HG02571 (cell line): ENCODE measurements around the gene ZNF232.
"Not testable (repeated sequence)": the region's sequence is repeated elsewhere in the genome, so short reads cannot be mapped to it uniquely, and the experiment has no call there.

ENCODE experiments used
- ATAC-seq: cut with Tn5 transposase; IDR thresholded peaks from one replicate; pipeline ENCODE4 v1.9.1; 2021; ENCODE audit warnings: mild to moderate bottlenecking, moderate library complexity; ENCODE audit not compliant: unreplicated experiment

The ZNF232 gene

DNA sequence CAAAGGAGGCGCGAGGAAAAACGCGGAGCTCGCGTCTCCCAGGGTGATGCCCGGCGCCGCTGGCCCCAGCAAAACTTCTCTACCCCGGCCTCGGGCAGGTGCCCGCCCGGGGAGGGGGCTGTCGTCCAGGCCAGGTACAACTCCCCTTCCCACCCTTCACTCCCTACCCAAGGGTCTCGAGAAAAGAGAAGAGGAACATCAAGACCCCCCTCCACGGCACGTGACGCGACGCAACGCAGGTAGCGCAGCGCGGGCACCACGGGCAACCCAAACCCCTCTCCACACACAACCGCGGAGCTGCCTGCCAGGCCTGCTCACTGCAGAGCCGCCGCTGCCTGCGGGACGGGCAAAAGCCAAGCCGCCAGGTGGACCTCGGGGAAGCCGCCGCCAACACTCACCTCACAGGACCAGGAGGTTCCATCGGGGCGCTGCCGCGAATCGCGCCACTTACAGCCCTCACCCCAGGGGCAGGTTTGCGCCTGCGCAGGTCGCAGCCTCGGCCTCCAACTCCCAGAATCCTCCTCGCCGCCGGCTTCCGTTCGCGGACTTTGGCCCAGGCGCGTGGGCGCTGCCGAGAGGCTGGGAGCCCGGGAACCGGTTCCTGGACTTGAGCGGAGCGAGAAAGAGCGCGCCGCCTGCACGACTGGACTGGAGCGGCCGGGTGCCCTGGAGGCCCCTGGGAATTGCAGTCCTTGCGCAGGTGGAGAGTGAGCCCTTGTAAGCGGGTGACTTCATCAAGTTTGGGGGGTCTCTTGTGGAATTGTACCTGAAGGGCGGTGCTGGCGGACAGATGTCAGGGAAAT is at the start of gene ZNF232:
TSS of gene ZNF232 (minus strand) at position 477 of the 803 bp plus-strand sequence. CDS start at position 421, 56 bp downstream.
- peak; percentile 87 for ATAC-seq

DNA sequence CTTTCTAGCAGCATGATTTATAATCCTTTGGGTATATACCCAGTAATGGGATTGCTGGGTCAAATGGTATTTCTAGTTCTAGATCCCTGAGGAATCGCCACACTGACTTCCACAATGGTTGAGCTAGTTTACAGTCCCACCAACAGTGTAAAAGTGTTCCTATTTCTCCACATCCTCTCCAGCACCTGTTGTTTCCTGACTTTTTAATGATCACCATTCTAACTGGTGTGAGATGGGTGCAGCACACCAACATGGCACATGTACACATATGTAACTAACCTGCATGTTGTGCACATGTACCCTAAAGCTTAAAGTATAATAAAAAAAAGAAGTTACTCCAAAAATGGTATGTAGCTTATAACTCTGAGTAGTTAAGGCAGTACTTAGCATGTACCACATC is 49.0 kb upstream of the ZNF232 start:
- not testable (repeated sequence) for ATAC-seq

DNA sequence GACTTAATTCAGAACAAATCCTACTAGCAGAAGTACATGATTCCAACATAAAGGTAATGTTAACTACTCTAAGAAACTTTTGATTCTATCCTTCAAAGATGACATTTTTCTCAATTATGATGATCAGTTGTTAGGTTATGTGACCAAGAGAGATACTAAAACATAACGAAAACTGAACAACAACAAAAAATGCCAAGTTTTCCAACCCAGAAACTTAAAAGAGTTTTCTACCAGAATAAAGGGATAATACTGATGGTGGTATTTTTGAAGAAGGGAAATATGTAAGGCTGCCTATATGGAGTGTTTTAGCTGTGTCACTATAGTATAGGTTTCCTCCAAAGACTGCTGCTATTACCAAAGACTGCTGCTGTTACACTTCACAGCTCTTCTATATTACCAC is 34.4 kb upstream of the ZNF232 start:
- ATAC-seq = not testable (repeated sequence)

DNA sequence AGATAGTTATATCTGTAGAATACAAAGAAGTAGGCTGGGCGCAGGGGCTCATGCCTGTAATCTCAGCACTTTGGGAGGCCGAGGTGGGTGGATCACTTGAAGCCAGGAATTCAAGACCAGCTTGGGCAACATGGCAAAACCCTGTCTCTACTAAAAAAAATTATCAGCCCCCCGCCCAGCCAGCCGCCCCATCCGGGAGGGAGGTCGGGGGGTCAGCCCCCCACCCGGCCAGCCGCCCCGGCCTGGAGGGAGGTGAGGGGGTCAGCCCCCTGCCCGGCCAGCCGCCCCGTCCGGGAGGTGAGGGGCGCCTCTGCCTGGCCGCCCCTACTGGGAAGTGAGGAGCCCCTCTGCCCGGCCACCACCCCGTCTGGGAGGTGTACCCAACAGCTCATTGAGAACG is 31.2 kb upstream of the ZNF232 start:
- not testable (repeated sequence) for ATAC-seq

DNA sequence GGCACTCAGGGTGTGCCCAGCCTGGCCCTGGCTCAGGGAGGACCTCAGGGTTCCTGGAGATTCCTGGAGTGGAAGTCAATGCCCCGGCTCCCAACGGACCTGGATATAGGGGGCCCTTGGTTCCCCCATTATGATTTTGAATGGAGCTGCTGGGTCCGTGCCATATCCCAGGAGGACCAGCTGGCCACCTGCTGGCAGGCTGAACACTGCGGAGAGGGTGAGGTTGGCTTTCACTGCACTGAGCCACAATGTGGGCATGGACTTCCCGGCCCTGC is 27.7 kb upstream of the ZNF232 start:
- ATAC-seq = no peak

DNA sequence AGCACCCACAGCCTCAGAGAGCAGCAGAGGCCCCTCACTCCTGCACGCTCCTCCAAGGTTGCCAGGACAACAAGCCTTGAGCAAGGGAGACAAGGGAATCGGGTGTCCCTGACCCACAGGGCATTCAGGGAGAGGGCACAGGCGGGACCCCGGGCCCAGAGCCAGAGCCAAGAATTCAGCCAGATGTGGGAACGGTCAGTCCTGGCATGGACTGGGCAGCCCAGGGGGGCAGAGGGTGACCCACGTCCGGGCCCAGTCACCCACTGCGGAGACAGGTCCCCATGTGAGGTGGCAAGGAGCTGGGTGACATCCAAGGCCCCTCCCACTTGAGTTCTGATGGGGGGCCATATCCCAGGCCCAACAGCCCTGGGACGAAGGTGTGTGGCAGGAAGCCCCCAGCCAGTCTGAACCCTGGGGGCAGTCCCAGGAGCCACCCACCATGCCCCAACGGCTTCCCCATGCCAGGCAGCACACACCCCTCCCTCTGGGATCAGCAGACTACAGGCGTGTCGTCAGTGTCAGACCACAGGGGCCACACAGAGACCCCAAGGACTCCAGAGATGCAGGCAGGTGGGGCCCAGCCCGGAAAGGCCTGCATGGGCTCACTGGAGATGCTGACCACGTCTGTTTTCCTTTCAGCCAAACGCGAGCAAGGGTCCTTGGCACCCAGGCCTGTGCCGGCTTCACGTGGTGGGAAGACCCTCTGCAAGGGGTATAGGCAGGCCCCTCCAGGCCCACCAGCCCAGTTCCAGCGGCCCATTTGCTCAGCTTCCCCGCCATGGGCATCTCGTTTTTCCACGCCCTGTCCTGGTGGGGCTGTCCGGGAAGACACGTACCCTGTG is 27.2 kb upstream of the ZNF232 start:
- ATAC-seq = no peak

DNA sequence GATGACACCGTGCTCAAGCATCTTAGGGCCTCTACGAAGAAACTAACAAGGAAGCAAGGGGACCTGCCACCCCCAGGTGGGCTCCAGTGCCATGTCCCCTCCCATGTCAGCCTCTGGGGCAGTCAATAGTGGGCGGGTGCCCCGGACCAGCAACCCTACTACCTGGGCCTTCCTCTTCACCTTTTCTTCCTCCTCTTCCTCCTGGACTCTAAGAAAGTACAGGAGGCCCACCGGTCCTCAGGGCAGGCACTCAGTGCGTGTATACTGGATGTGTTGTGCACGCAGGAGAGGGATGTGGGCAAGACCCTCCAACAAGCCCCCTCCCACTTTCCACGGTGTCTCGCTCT is 26.5 kb upstream of the ZNF232 start:
- ATAC-seq = not testable (repeated sequence)

- not testable (repeated sequence) for ATAC-seq
These were observed 26.0 kb upstream of the ZNF232 start for GRCh38 chr17:5137511-5138197.

DNA sequence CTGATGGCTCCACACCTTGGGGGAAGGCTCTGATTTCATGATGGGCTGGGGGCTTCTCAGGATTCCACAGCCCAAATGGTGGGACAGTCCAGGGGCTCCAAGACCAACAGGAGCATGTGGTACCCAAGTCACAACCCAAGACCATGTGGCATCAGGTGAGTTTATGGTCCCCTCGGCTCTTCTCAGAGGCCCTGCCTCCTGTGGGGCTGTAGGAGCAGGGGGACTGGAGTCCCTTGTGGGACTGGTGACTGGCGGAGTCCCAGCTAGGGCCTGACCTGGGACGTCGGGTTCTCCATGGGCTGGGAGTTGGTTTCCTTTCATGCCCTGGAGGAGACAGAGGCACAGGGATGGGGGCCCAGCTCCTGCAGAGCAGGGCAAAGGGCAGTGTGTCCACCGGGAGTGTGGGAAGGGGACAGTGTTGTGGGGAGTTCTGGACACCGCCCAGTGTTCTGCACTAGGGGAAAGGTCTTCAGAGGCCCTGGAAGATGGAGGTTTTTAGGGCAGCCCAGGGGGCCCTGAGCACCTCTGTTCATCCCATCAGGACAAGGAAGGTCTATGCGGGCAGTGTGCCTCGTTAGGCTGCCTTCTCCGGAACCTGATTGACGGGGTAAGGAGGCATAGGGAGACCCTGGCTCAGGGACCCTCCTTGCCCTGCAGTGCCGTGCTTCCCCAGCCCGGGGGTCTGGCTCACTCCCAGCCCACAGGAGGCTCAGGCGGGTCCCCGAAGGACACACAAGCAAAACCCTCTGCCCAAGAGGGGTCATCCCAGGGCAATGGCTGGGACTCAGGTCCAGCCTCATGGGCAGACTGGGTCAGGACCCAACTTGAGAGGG is 25.1 kb upstream of the ZNF232 start:
- ATAC-seq = not testable (repeated sequence)

DNA sequence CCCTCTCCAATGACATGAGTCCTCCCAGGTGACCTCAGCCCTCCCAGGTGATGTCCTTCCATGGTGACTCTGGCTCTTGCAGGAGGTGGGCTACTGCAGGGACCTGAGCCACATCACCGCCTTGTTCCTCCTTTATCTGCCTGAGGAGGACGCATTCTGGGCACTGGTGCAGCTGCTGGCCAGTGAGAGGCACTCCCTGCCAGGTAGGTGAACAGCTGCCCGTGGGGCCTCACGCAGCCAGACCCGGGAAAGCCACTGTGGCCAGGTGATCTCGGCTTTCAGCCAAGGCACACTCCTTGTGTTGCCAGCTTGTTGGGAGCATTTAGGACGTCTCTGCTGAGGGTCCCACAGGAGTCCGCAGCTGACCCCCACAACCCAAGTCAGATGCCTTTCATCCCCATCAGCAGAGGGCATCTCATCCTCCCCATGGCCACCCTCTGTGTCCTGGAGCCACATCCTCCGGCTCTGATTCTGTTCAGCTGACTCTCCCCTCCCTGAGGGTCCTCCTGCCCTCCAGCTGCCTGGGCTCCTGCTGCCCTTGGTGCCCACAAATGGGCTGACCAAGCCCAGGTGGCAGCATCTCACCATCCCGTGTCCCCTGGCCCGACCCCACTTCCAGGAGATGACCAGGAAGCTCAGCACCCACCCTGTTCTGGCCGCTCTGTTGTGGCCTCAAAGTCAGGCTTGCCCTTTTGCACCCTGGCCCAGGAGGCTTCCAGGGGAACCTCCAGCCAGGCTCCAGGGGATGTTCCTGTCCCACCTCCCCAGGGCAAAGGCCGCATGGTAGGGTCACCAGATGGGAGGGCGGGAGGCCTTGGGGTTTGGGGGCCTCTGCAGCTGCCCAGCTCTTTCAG is 24.3 kb upstream of the ZNF232 start:
- ATAC-seq = no peak

DNA sequence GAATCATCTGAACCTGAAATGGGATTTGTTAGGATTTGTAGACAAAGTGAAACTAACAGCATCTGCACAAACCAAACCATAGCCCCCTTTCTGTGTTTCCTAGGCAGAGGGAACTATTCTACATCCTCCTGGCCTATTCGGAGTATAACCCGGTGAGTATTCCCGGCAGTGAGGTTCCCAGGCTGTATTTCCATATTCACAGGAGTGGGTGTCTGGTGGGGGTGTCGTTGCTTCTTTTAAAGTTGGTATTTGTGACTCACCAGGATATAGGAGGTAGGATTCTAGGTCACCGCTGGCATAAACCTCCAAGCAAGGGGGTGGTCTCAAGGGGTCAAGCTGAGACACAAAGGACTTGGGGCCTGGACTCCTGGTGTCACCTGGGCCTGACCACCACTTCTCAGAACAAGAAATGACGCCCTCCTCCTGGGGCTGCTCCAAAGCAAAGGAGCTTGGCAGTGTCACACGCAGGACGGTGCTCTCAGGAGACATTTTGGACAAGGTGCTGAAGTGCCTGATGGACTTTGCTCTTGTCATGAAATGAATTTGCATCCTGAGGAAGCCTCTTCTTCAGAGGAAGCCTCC is 23.5 kb upstream of the ZNF232 start:
- ATAC-seq = not testable (repeated sequence)

GRCh38 chr17:5134571-5134970 is 22.9 kb upstream of the ZNF232 start:
- ATAC-seq = not testable (repeated sequence)

DNA sequence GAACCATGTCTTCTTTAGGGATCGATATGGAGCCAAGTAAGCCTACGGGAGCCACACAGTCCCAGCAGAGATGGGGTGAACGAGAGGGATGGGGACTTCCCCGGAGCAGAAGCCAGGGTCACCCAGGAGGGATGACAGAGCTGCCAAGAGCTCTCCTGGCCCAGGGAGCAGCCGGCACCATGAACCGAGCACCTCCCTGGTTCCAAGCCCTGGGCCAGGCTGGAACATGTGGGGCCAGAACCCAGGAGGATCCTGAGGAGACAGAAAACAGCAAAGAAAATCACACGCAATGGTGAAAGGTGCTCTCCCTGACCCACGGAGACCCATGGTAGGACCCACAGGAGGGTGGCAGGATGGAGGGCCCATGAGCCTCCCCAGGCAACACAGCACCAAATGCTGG is 22.3 kb upstream of the ZNF232 start:
- ATAC-seq = not testable (repeated sequence)

GRCh38 chr17:5133311-5133710 is 21.6 kb upstream of the ZNF232 start:
- ATAC-seq = no peak

DNA sequence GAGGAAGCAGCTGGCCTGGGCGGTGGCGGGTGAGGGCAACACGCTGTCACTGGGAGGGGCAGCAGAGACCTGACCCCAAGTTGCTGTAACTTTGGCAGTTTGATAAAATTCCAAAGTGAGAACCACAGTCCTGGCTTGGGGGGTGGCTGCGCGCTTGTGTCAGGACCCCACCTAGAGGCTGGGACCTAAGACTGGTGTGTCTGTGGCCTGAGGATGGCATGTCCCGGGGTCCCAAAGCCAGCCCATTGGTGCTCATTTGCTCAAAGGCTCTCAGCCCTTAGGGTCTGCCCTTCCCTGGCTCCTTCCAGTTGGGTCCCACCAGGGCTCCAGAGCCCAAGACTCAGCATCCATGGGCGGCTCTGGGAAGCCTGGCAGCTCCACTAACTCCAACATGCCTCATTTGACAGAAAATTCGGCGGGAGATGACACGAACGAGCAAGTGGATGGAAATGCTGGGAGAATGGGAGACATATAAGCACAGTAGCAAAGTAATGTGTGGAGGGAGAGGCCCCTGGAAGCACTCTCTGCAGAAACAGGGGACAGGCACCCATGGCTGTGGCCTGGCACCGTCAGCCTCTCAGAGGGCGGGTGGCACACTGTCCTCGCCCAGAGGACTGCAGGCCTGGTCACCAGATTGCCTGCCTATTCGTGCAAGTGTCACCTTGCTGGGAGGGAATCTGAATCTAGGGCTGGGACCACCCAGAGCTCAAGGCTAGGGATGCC is 21.0 kb upstream of the ZNF232 start:
- ATAC-seq = not testable (repeated sequence)

DNA sequence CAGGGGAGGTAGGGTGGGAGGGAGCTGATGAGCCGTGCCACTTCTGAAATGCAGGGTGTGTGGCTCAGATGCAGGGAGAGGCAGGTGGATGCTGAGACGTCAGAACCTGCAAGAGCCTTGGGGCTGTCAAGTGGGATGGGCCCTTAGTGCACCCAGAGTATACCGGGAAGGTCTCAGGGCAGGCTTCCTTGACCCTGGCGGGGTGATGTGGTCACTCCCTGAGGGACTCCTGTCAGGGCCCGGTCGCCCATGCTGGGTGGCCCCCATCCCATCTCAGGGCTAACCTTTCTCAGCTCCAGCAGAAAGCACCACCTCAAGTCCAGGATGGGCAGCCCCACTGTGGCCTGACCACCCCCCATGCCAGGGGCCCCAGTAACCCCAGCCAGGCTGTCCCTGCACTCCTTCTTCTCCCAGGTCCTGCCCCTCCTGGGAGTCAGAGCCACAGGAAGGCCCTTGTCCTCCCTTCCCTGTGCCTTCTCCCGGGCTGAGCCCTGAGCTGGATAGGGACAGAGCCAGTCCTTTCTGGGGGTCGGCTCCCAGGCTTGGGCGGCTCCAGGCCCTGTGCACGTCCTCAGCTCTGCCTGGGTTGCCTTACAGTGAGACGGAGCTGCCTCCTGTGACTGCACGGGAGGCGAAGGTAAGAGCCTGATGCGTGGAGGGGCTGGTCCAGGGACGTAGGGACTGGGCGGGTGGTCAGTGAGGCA is 20.3 kb upstream of the ZNF232 start:
- not testable (repeated sequence) for ATAC-seq

DNA sequence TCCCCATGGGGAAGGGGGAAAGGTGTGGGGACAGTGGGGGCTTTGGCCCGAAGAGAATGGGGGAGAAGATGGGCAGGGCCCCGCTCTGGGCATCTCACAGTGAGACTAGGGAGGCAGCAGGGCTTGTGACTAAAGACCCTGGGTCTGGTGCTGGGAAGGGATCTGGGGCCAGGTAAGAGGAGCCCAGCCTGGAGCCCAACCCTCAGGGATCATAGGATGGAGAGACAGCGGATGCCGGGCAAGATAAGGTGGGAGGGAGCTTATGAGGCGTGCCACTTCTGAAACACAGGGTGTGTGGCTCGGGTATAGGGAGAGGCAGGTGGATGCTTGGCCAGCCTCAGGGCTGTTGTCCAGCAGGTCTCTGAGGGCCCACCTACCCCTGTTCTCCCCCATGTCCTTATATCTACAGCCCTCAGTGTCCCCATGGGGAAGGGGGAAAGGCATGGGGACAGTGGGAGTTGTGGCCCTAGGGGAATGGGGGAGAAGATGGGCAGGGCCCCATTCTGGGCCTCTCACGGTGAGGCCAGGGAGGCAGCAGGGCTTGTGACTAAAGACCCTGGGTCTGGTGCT is 19.6 kb upstream of the ZNF232 start:
- no peak for ATAC-seq

- ATAC-seq = not testable (repeated sequence)
These were observed 19.0 kb upstream of the ZNF232 start for GRCh38 chr17:5130687-5131086.
